Measurements from ENCODE around the gene LYZL1. TPM values are rescaled to one million over a fixed set of nuclear protein-coding genes. Genes with fewer than 3 reads are reported as not detected.

Gene LYZL1
- total RNA-seq, 1 experiment from 2014 or later, result not detected

DNA sequence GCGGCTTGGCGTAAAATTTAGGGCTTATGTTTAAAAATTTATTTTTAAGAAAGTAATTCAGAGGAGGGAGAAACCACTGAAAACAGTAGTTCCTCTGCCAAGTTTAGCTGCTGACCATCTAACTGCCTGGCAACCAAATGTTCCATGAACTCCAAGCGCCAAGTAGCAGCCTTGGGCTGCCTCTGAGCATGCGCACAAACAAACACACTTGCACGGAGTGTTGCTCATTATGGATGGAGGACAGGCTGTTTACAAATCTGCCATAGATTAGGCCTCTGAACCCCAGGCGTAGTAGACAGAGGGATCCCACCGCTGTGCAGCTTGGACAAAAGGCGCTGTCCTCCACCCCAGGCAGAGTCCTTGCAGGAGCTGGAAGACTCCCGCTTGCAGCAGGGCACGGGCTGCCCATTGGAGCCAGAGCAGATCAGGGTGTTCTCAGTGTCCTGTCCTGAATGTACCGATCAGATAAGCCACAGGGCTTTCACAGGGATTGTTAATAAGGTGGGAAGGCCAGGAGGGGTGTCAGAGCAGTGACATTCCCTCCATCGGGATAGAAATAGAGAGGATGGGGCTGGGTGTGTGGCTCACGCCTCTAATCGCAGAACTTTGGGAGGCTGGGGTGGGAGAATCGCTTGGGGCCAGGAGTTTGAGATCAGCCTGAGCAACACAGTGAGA, 47.7 kb upstream of the LYZL1 start:
- TF ChIP-seq ZNF423 (CRISPR knock-in tag; IDR thresholded peaks at IDR 0.05) (no peak), SMAD3 (CRISPR knock-in tag; IDR thresholded peaks at IDR 0.05; ENCODE audit: borderline replicate concordance) (no peak), NFATC4 (CRISPR knock-in tag; IDR thresholded peaks at IDR 0.05) (no peak)
- TF ChIP-seq, protein P1, sequence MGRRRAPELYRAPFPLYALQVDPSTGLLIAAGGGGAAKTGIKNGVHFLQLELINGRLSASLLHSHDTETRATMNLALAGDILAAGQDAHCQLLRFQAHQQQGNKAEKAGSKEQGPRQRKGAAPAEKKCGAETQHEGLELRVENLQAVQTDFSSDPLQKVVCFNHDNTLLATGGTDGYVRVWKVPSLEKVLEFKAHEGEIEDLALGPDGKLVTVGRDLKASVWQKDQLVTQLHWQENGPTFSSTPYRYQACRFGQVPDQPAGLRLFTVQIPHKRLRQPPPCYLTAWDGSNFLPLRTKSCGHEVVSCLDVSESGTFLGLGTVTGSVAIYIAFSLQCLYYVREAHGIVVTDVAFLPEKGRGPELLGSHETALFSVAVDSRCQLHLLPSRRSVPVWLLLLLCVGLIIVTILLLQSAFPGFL (CRISPR knock-in tag; IDR thresholded peaks at IDR 0.05; ENCODE audit: borderline replicate concordance), result no peak
- TF ChIP-seq, protein P2, sequence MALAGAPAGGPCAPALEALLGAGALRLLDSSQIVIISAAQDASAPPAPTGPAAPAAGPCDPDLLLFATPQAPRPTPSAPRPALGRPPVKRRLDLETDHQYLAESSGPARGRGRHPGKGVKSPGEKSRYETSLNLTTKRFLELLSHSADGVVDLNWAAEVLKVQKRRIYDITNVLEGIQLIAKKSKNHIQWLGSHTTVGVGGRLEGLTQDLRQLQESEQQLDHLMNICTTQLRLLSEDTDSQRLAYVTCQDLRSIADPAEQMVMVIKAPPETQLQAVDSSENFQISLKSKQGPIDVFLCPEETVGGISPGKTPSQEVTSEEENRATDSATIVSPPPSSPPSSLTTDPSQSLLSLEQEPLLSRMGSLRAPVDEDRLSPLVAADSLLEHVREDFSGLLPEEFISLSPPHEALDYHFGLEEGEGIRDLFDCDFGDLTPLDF (CRISPR knock-in tag; IDR thresholded peaks at IDR 0.05), result no peak
- TF ChIP-seq, protein P3, sequence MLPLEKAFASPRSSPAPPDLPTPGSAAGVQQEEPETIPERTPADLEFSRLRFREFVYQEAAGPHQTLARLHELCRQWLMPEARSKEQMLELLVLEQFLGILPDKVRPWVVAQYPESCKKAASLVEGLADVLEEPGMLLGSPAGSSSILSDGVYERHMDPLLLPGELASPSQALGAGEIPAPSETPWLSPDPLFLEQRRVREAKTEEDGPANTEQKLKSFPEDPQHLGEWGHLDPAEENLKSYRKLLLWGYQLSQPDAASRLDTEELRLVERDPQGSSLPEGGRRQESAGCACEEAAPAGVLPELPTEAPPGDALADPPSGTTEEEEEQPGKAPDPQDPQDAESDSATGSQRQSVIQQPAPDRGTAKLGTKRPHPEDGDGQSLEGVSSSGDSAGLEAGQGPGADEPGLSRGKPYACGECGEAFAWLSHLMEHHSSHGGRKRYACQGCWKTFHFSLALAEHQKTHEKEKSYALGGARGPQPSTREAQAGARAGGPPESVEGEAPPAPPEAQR (CRISPR knock-in tag; IDR thresholded peaks at IDR 0.05), result no peak
- Mint-ChIP-seq H3K27ac (no peak overlapping the region), H3K4me3 (no peak overlapping the region), H3K9me3 (no peaks in the 10 kb centered on the region), H3K27me3 (ENCODE audit: low read depth) (no peaks in the 10 kb centered on the region), H3K36me3 (no peaks in the 10 kb centered on the region), H3K4me1 (peaks cover 2% of the 10 kb centered on the region; the same call in 1 of the 2 replicates)
- POLR2A ChIA-PET, result no interaction called here
- no peak for DNase-seq (ENCODE audit: low spot score)
- CTCF ChIA-PET, result interaction anchor here (0.7 to 2.4 kb wide), 2 partner anchors 10 to 62 kb away, joined by 3 to 5 read pairs; no protein-coding TSS in a partner anchor
- no peak for ATAC-seq

DNA sequence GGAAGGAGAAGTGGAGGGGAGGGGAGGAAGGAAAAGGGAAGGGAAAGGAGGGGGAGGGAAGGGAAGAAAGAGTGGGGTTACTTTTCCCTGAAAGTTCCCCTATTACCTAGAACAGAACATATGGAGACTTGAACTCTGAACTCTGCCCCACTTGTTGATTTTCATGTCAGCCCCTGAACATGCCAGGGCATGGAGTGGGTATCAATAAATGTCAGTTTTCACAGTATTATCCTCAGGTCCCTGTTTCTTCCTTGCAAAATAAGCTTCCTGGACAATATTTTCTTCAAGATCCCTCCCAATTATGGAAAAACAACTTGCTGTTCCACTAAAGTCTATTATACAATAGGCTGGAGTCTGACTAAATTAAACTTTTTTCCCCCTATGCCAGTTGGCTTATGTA, 46.9 kb upstream of the LYZL1 start:
- POLR2A ChIA-PET, result no interaction called here
- CTCF ChIA-PET, result interaction anchor here (0.7 kb wide), 1 partner anchor 9 kb away, joined by 3 read pairs; no protein-coding TSS in a partner anchor
- TF ChIP-seq, protein P4, sequence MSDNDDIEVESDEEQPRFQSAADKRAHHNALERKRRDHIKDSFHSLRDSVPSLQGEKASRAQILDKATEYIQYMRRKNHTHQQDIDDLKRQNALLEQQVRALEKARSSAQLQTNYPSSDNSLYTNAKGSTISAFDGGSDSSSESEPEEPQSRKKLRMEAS (CRISPR knock-in tag; IDR thresholded peaks at IDR 0.05), result no peak
- TF ChIP-seq, protein P3 (CRISPR knock-in tag; IDR thresholded peaks at IDR 0.05), result no peak
- TF ChIP-seq ESRRA (CRISPR knock-in tag; IDR thresholded peaks at IDR 0.05; ENCODE audit: borderline replicate concordance) (no peak), NFE2L1 (CRISPR knock-in tag; IDR thresholded peaks at IDR 0.05) (no peak), JUN (CRISPR knock-in tag; IDR thresholded peaks at IDR 0.05) (no peak), ZNF671 (CRISPR knock-in tag; IDR thresholded peaks at IDR 0.05) (no peak), SOX15 (CRISPR knock-in tag; IDR thresholded peaks at IDR 0.05) (no peak), GABPB1 (CRISPR knock-in tag; IDR thresholded peaks at IDR 0.05) (no peak), PRRX2 (CRISPR knock-in tag; IDR thresholded peaks at IDR 0.05) (no peak), TEAD4 (CRISPR knock-in tag; IDR thresholded peaks at IDR 0.05) (no peak), MYBL2 (CRISPR knock-in tag; IDR thresholded peaks at IDR 0.05) (no peak), RORB (CRISPR knock-in tag; IDR thresholded peaks at IDR 0.05) (no peak), NR1H2 (CRISPR knock-in tag; IDR thresholded peaks at IDR 0.05) (no peak), ELF4 (CRISPR knock-in tag; IDR thresholded peaks at IDR 0.05; ENCODE audit: low read depth) (no peak), FOXJ3 (CRISPR knock-in tag; IDR thresholded peaks at IDR 0.05; ENCODE audit: borderline replicate concordance) (no peak)
- TF ChIP-seq, protein P5, sequence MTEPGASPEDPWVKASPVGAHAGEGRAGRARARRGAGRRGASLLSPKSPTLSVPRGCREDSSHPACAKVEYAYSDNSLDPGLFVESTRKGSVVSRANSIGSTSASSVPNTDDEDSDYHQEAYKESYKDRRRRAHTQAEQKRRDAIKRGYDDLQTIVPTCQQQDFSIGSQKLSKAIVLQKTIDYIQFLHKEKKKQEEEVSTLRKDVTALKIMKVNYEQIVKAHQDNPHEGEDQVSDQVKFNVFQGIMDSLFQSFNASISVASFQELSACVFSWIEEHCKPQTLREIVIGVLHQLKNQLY (CRISPR knock-in tag; IDR thresholded peaks at IDR 0.05), result no peak
- TF ChIP-seq, protein P6, sequence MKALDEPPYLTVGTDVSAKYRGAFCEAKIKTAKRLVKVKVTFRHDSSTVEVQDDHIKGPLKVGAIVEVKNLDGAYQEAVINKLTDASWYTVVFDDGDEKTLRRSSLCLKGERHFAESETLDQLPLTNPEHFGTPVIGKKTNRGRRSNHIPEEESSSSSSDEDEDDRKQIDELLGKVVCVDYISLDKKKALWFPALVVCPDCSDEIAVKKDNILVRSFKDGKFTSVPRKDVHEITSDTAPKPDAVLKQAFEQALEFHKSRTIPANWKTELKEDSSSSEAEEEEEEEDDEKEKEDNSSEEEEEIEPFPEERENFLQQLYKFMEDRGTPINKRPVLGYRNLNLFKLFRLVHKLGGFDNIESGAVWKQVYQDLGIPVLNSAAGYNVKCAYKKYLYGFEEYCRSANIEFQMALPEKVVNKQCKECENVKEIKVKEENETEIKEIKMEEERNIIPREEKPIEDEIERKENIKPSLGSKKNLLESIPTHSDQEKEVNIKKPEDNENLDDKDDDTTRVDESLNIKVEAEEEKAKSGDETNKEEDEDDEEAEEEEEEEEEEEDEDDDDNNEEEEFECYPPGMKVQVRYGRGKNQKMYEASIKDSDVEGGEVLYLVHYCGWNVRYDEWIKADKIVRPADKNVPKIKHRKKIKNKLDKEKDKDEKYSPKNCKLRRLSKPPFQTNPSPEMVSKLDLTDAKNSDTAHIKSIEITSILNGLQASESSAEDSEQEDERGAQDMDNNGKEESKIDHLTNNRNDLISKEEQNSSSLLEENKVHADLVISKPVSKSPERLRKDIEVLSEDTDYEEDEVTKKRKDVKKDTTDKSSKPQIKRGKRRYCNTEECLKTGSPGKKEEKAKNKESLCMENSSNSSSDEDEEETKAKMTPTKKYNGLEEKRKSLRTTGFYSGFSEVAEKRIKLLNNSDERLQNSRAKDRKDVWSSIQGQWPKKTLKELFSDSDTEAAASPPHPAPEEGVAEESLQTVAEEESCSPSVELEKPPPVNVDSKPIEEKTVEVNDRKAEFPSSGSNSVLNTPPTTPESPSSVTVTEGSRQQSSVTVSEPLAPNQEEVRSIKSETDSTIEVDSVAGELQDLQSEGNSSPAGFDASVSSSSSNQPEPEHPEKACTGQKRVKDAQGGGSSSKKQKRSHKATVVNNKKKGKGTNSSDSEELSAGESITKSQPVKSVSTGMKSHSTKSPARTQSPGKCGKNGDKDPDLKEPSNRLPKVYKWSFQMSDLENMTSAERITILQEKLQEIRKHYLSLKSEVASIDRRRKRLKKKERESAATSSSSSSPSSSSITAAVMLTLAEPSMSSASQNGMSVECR (CRISPR knock-in tag; IDR thresholded peaks at IDR 0.05; ENCODE audit: borderline replicate concordance), result no peak
- TF ChIP-seq, protein P7, sequence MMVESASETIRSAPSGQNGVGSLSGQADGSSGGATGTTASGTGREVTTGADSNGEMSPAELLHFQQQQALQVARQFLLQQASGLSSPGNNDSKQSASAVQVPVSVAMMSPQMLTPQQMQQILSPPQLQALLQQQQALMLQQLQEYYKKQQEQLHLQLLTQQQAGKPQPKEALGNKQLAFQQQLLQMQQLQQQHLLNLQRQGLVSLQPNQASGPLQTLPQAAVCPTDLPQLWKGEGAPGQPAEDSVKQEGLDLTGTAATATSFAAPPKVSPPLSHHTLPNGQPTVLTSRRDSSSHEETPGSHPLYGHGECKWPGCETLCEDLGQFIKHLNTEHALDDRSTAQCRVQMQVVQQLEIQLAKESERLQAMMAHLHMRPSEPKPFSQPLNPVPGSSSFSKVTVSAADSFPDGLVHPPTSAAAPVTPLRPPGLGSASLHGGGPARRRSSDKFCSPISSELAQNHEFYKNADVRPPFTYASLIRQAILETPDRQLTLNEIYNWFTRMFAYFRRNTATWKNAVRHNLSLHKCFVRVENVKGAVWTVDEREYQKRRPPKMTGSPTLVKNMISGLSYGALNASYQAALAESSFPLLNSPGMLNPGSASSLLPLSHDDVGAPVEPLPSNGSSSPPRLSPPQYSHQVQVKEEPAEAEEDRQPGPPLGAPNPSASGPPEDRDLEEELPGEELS (CRISPR knock-in tag; IDR thresholded peaks at IDR 0.05), result no peak
- DNase-seq (ENCODE audit: low spot score) (no peak), ATAC-seq (no peak)
- H3K4me3 Mint-ChIP-seq, result no peak overlapping the region
- no peaks in the 10 kb centered on the region for H3K36me3 Mint-ChIP-seq
- H3K9me3 Mint-ChIP-seq, result 0 out of 2 replicates have a peak, but pooled peaks cover 3% of the 10 kb centered on the region
- no peaks in the 10 kb centered on the region for H3K27me3 Mint-ChIP-seq (ENCODE audit: low read depth)
- H3K4me1 Mint-ChIP-seq, result peaks cover 2% of the 10 kb centered on the region; the same call in 1 of the 2 replicates
- no peak overlapping the region for H3K27ac Mint-ChIP-seq
